Chondrocyte (in vitro differentiated cells): ENCODE results near the gene RNF8. TPM values are rescaled to one million over a fixed set of nuclear protein-coding genes. Genes with fewer than 3 reads are reported as not detected.

Source experiments
- DNase-seq: peaks from one replicate; pipeline ENCODE4 v3.0.0; 2021; ENCODE audit warnings: mixed read lengths, low spot score
- H3K27ac Mint-ChIP-seq: one replicate; pipeline ENCODE4 v1.8.0; 2021; ENCODE audit warnings: mild to moderate bottlenecking, moderate library complexity, mixed read lengths; ENCODE audit not compliant: unreplicated experiment
- H3K27me3 Mint-ChIP-seq: 2 replicates; pipeline ENCODE4 v1.8.0; 2021; ENCODE audit warnings: low read depth, mixed read lengths
- H3K36me3 Mint-ChIP-seq: 2 replicates; pipeline ENCODE4 v1.8.0; 2021; ENCODE audit warnings: low read depth, mixed read lengths
- H3K4me1 Mint-ChIP-seq: 2 replicates; pipeline ENCODE4 v1.8.0; 2021; ENCODE audit warnings: low read depth, mild to moderate bottlenecking, mixed read lengths
- H3K4me3 Mint-ChIP-seq: one replicate; pipeline ENCODE4 v1.8.0; 2021; ENCODE audit warnings: mild to moderate bottlenecking, moderate library complexity, mixed read lengths; ENCODE audit not compliant: unreplicated experiment
- H3K9me3 Mint-ChIP-seq: 2 replicates; pipeline ENCODE4 v1.8.0; 2021; ENCODE audit warnings: low read depth, mixed read lengths
- total RNA-seq: library from RNA; stranded (reverse); gene quantifications from 3 replicates; pipeline ENCODE4 v1.2.1, GENCODE V29; 2021
- TF ChIP-seq, protein P1 (sequence below): fragments of 200-600 bp; sonication (generic); IDR thresholded peaks from 2 replicates; pipeline ENCODE4 v1.5.0; 2021; ENCODE audit warnings: antibody characterized with exemption, mild to moderate bottlenecking, moderate library complexity

The RNF8 gene
- total RNA-seq, 1 donor from 2014 or later, result 19.5 TPM

DNA sequence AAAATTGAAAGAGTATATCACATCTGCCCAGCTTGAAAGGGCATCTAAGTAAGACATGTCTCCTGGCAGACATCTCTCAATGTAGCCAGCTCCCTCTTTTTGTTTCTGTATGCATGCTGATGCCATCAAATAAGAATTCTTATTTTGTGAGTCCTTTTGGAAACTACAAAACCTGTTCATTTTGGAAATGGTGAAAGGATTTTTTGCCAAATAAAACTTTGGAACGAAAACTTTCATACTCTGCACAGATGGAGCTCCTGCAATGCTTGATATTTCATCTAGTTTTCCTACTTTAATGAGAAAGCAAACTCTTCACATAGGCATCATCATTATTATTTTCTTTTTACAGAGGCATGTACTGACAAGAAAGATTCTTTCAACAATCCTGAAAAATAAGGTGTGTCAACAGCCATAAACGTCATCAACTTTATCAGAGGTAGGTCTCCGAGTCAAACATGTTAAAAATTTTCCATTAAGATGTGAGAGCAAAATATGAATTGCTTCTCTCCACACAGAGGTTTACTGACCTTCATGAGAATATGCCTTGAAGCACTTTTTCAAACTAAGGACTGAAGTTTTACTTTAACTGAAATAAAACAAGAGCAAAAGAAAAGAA lies 53.1 kb downstream of the RNF8 start:
- TF ChIP-seq, protein P1, sequence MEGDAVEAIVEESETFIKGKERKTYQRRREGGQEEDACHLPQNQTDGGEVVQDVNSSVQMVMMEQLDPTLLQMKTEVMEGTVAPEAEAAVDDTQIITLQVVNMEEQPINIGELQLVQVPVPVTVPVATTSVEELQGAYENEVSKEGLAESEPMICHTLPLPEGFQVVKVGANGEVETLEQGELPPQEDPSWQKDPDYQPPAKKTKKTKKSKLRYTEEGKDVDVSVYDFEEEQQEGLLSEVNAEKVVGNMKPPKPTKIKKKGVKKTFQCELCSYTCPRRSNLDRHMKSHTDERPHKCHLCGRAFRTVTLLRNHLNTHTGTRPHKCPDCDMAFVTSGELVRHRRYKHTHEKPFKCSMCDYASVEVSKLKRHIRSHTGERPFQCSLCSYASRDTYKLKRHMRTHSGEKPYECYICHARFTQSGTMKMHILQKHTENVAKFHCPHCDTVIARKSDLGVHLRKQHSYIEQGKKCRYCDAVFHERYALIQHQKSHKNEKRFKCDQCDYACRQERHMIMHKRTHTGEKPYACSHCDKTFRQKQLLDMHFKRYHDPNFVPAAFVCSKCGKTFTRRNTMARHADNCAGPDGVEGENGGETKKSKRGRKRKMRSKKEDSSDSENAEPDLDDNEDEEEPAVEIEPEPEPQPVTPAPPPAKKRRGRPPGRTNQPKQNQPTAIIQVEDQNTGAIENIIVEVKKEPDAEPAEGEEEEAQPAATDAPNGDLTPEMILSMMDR, result no peak
- Mint-ChIP-seq H3K27me3 (peaks cover 17% of the 10 kb centered on the region), H3K27ac (no peak overlapping the region), H3K9me3 (peaks cover 5% of the 10 kb centered on the region), H3K4me3 (no peak overlapping the region), H3K36me3 (peaks cover 1% of the 10 kb centered on the region), H3K4me1 (no peaks in the 10 kb centered on the region)
- DNase-seq, result no peak

DNA sequence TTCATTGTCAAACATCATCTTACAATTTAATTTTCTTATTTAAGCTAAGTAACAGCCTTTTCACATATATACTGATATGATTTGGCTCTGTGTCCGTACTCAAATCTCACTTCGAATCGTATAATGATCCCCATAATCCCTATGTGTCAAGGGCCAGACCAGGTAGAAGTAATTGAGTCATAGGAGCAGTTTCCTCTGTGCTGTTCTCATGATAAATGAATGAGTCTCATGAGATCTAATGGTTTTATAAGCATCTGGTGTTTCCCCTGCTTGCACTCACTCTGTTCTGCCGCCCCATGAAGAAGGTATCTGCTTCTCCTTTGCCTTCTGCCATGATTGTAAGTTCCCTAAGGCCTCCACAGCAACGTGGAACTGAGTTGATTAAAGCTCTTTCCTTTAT lies 54.2 kb downstream of the RNF8 start:
- H3K9me3 Mint-ChIP-seq, result peaks cover 5% of the 10 kb centered on the region
- peaks cover 17% of the 10 kb centered on the region for H3K27me3 Mint-ChIP-seq

DNA sequence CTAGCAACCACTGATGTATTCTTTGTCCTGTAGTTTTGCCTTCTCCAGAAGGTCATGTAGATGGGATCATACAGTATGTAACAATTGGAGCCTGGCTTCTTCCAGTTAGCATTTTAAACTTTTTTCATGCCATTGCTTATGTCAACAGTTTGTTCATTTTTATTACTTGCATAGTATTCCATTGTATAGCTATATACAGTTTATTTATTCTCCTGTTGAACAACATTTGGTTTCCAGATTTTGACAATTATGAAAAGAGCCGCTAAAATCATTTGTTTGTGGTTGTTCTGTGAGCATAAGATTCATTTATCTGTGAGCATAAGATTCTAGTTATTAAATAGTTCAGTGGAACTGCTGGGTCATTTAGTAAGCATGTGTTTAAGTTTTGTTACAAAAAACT lies 55.7 kb downstream of the RNF8 start:
- Mint-ChIP-seq H3K27ac (no peak overlapping the region), H3K36me3 (peaks cover 1% of the 10 kb centered on the region), H3K4me3 (no peak overlapping the region), H3K9me3 (peaks cover 5% of the 10 kb centered on the region), H3K27me3 (peaks cover 17% of the 10 kb centered on the region), H3K4me1 (no peaks in the 10 kb centered on the region)
- TF ChIP-seq, protein P1, result no peak
- no peak for DNase-seq

More for the DNA sequence above, 54.2 kb downstream of the RNF8 start:
- Mint-ChIP-seq H3K27ac (no peak overlapping the region), H3K36me3 (peaks cover 1% of the 10 kb centered on the region), H3K4me1 (no peaks in the 10 kb centered on the region), H3K4me3 (no peak overlapping the region)
- TF ChIP-seq, protein P1, result no peak
- no peak for DNase-seq

DNA sequence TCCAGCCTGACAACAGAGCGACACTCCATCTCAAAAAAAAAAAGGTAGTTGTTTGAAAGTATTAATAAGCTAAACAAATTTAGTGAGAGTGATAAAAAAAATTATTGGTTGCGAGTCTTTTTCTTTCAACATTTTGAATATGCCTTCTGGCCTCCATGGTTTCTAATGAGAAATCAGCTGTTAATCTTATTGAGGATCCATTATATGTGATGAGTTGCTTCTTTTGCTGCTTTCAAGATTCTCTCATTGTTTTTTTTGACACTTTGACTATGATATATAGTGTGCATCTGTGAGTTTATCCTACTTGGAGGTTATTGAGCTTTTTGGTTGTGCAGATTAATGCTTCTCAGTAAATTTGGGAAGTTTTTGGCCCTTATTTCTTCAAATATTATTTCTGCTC lies 63.6 kb downstream of the RNF8 start:
- no peaks in the 10 kb centered on the region for H3K4me1 Mint-ChIP-seq
- H3K9me3 Mint-ChIP-seq, result peaks cover 9% of the 10 kb centered on the region
- no peak overlapping the region for H3K27ac Mint-ChIP-seq
- H3K4me3 Mint-ChIP-seq, result no peak overlapping the region
- TF ChIP-seq, protein P1, result no peak
- no peak for DNase-seq
- no peaks in the 10 kb centered on the region for H3K36me3 Mint-ChIP-seq
- H3K27me3 Mint-ChIP-seq, result no peaks in the 10 kb centered on the region

DNA sequence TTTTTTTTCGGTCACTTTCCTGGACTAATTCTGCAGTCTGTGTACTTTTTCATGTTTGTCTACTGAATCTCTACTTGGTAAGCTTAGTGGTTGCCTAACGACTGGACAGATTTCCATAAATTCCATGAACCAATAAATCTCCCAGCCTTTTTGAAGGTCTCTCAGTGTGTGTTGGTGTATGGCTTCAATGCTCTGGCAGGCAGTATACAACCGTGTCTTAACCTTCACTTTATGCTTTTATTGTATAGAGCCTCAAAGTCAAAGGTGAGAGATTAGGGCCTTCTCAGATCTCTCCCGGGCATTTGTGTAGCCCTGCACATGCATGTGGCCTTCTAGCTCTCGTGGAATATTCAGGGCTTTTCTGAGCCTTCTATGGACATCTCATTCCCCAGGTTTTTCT lies 64.9 kb downstream of the RNF8 start:
- H3K27ac Mint-ChIP-seq, result no peak overlapping the region
- H3K4me3 Mint-ChIP-seq, result no peak overlapping the region
- no peaks in the 10 kb centered on the region for H3K4me1 Mint-ChIP-seq
- H3K9me3 Mint-ChIP-seq, result peaks cover 9% of the 10 kb centered on the region
- no peak for DNase-seq
- no peaks in the 10 kb centered on the region for H3K27me3 Mint-ChIP-seq
- TF ChIP-seq, protein P1, result no peak
- no peaks in the 10 kb centered on the region for H3K36me3 Mint-ChIP-seq
